H1 (cell line): ENCODE data around the gene UGGT2. TPM values are rescaled to one million over a fixed set of nuclear protein-coding genes. Genes with fewer than 3 reads are reported as not detected.

Source experiments
- BCL11A ChIP-seq, 2 experiments: IDR thresholded peaks; one replicate each; pipeline ENCODE4 v1.6.1; 2011; ENCODE audit warnings: low read depth in 2 of 2, low read length in 2 of 2, mild to moderate bottlenecking in 2 of 2
- KDM4A ChIP-seq: IDR thresholded peaks from one replicate; pipeline ENCODE4 v1.7.1; 2012; ENCODE audit warnings: low read depth, mild to moderate bottlenecking, moderate library complexity, low read length, inconsistent platforms; ENCODE audit not compliant: severe bottlenecking
- RFX5 ChIP-seq: IDR thresholded peaks from 2 replicates; pipeline ENCODE4 v1.6.1; 2011; ENCODE audit warnings: low read depth, low read length, improper control_type of control experiment, borderline replicate concordance
- TBP ChIP-seq: IDR thresholded peaks from 2 replicates; pipeline ENCODE4 v1.6.1; 2011; ENCODE audit warnings: low read depth, low read length, improper control_type of control experiment
- polyA plus RNA-seq, 7 experiments: library from polyadenylated mRNA; depleted of rRNA in 3 of 7; stranded (reverse) in 5 of 7; unstranded in 2 of 7; fragments of >200 nt in 5 of 7; fragments of 200-250 nt in 2 of 7; gene quantifications; 1 replicate in 5 of 7; 2 replicates in 1 of 7; 4 replicates in 1 of 7; pipeline versions ENCODE4 v1.2.1 to v1.2.3, GENCODE V29; 2011 to 2013; ENCODE audit warnings: missing spikeins in 2 of 7, mixed read lengths in 2 of 7
- total RNA-seq: library from RNA; stranded (reverse); fragmentation: NEBNext Ultra II Directional; extraction: Animal tissue kit (Norgen Biotek cat#: 25700); gene quantifications from 2 replicates; pipeline ENCODE4 v1.2.1, GENCODE V29; 2021

UGGT2 gene
- total and polyA plus RNA-seq, 2 of the 8 experiments (the other 6 are each of a cell fraction or from before 2014, with no cell fraction given), result 5.9 to 25.1 TPM

GRCh38 chr13:96044238-96044637 is 9.0 kb downstream of the UGGT2 start (continued):
- TF ChIP-seq TBP (no peak), RFX5 (no peak), KDM4A (no peak), BCL11A (IDR thresholded peaks at IDR 0.05; ENCODE audit: low read depth in 2 of 2, low read length in 2 of 2) (no peak)
